Hematopoietic multipotent progenitor cell treated with erythropoietin and hydrocortisone succinate and interleukin-3 and kit ligand, for 8 days (in vitro differentiated cells): Measurements from ENCODE around the gene CRAMP1.
"Not testable (repeated sequence)": the region's sequence is repeated elsewhere in the genome, so short reads cannot be mapped to it uniquely, and the experiment has no call there.

Experiments
- DNase-seq: peaks from one replicate; pipeline ENCODE4 v3.0.0-alpha.2; 2015

CRAMP1 gene

DNA sequence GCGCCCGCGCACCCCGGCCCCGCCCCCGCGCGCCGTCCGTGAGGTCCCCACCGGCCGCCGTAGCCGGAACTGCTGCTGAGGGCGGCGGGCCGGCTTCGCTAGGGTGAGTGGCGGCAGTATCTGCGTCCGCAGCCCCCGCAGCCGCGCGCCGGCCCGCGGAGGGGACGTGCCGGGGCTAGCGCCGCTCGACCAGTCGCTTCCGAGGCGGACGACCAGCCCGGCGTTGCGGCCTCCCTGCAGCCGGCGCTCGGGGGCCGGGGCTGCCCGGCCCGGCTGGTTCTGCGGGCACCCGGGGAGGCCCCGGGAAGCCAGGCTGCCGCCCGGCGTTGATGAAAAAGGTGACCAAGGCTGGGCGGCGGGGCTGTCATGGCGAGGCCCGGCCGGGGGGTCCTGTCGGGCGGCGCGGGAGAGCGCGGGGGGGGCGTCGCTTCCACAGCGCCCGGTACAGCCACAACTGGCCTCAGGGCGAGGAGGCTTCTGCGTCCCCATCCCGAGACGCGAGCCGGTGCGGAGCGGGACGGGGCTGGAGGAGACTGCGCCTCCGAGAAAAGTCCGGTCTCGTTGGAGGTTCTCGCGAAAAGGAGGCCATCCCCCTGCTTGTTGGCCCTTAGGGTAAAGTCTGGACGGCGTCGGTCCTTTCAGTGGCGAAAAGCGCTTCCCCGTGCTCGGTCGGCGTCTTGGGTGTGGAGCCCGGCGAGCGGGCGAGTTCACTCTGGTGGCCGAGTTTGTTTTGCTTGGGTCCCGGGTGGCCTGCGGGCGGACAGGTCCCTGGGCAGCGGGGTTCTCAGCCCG is at the start of gene CRAMP1:
CRAMP1 (plus strand) TSS at position 41 of the 792 bp plus-strand sequence. CDS start 2,280 bp downstream, outside the sequence.
- peak; percentile 11 for DNase-seq

DNA sequence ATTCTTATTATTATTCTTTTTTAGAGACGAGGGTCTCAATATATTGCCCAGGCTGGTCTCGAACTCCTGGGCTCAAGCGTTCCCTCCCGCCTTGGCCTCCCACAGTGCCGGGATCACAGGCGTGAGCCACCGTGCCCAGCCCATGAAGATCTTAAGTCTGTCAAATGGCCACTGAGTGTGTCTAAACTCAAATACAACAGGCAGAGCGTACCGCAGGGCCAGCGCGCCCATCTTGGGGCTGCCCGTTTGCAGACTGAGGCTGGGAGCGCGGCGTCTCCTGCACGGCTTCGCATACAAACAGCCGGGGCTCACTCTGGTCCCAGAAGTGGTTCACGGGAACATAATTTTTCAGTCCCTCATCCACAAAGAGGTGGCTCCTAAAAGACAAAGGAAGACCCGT is 48.4 kb upstream of the CRAMP1 start:
- no peak for DNase-seq

DNA sequence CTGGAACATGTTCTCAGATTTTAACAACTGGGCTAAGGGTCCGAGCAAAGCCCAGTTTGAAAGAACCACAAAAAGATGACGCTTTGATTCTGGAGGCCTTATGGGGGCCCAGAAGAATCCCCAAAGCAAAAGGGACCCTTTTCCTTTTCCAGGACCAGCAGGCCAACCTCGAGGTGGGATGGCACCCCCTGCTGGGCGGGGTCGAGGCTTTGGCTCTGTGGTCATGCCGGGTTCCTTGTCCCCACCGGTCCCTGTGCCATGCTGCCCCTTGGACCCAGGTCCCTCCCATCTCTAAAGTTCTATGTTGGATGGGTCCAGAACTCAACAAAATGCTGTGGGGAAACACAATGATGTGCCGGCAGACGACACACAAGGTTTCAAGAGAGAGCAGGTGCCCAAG is 47.8 kb upstream of the CRAMP1 start:
- peak; percentile 5 for DNase-seq

- DNase-seq: no peak
Measured at GRCh38 chr16:1565083-1565805, 46.9 kb upstream of the CRAMP1 start.

DNA sequence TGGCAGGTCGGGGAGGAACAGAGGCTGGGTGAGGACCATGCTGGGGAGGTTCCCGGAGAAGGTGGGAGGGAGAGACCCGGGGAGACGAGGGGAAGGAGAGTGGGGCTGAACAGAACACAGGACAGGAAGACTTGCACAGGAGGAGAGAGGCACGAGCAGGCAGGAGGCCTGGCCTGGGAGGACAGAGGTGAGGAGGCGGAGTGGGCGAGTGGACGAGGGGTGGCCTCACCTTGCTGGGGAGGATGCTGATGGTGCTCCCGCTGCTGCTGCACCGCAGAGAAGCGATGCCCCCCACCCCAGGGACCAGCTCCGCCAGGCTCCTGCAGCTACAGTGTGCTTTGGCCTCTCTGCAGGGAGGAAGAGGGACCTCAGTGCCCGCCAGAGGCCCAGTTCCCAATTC is 44.2 kb upstream of the CRAMP1 start:
- no peak for DNase-seq

- DNase-seq: peak; percentile 4
Measured at GRCh38 chr16:1571012-1571671, 41.0 kb upstream of the CRAMP1 start.

DNA sequence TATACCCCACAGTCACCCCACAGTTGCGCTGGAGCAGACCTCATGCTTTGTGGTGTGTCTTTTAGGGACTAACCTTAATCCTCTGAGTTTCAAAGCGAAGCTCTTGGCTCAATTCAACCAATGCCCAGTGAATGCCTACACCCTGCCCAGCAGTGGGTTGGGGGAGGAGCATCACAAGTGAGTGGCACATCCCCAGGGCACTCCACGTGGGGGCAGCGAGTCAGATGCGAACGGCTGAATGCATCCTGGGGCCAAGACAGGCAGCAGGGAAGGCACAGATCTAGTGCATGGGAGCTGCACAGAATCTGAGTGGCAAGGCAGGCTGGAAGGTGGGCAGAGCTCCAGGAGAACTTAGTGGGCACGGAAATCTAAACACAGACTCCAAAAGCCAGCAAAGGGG is 39.5 kb upstream of the CRAMP1 start:
- no peak for DNase-seq

- no peak for DNase-seq
Measured at GRCh38 chr16:1573301-1573700, 38.9 kb upstream of the CRAMP1 start.

DNA sequence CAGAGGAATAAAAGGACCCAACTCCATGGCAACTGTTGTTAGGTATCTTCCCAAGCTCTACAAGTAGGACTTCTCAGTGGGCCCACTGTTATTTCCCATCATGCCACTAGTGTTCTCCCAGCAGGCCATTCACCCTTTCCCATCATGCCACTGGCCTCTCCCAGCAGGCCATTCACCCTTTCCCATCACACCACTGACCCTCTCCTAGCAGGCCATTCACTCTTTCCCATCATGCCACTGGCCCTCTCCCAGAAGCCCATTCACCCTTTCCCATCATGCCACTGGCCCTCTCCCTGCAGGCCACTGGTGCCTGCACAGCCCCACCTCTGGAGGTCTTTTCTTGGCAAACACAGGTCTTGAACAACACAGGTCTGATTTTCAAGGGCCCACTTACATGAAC is 36.6 kb upstream of the CRAMP1 start:
- peak; percentile 33 for DNase-seq

DNA sequence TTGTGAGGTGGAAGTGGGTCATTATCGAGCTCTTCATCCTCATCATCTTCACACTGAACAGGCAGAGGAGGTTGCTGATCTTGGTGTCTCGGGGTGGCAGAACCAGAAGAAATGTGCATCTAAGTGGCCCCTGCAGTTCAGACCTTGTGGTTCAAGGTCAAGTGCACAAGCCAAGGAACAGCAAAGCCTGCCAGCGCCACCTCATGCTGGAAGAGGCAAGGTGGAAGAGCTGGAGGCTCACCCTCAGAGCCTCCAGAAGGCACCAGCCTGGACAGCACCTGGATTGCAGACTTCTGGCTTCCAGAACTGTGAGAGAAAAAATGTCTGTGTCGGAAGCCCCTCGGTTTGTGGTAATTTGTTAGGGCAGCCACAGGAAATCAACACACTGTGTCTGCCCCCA is 32.9 kb upstream of the CRAMP1 start:
- no peak for DNase-seq

DNA sequence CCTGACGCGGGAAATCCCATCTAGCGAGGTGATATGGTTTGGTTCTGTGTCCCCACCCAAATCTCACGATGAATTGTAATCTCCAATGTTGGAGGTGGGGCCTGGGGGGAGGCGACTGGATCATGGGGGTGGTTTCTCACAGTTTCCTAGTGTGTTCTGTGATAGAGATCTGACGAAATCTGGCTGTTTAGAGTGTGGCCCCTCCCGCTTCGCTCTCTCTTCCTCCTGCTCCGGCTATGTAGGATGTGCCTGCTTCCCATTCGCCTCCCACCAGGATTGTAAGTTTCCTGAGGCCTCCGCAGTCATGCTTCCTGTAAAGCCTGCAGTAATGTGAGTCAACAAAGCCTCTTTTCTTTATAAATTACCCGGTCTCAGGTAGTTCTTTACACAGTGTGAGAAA is 31.9 kb upstream of the CRAMP1 start:
- DNase-seq: no peak

DNA sequence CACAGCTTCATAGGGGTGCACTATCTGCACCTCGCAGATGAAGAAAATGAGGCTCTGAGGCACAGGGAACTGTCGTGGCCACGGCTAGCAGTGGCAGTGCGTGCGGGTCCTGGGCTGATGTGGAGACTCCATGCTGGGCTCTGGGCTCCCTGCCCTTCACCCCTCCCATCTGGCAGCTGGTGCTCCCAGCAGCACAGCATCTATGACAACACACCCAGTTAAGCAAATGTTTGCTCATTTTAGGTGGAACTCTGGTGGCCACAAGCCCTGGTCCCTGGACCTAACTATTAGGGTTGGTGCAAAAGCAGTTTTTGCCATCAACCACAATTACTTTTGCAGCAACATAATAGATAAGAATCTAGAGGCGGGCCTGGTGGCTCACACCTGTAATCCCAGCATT is 31.2 kb upstream of the CRAMP1 start:
- DNase-seq: no peak

DNA sequence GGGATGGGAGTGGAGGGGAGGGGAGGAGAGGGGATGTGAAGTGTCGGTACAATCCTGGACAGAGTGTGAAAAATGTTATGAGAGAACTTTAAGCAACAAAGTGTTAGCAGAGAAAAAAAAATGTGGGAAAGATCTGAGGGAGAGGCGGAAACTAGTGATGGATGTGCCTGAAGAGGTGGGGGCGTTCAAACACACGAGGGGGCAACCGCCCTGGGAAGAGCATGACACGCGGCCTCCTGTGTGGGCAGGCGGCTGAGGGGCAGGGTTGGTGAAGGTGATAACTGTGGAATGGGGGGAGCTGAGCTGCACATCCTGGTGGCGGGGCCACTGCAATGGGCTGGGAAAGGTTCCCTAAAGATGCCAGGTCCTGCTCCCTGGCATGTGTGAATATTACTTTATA is 30.4 kb upstream of the CRAMP1 start:
- DNase-seq: no peak

- DNase-seq: no peak
Measured at GRCh38 chr16:1583180-1583579, 29.0 kb upstream of the CRAMP1 start.

DNA sequence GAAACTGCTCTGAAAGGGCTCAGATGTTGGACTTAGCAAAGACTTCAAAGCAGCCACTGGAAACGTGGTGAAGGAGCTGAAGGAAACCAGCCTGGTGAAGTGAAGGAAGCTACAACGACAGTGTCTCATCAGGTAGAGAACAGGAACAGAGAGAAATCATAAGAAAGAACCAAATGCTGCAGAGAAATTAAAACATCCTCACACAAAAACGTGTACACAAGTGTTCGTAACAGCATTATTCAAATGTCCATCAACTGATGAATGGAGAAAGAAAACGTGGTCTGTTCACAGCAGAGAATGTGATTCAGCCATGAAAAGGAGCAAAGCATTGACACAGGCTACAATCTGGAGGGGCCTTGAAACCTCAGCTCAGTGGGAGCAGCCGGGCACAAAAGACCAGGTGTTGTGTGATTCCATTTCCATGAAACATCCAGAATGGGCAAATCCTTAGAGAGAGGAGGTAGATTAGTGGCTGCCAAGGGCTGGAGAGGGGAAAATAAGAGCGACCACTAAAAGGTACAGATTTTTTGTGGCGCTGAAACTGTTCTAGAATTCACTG is 27.2 kb upstream of the CRAMP1 start:
- no peak for DNase-seq

- DNase-seq: no peak
Measured at GRCh38 chr16:1590366-1590765, 21.8 kb upstream of the CRAMP1 start.

GRCh38 chr16:1590930-1591705 is 21.0 kb upstream of the CRAMP1 start:
- no peak for DNase-seq

DNA sequence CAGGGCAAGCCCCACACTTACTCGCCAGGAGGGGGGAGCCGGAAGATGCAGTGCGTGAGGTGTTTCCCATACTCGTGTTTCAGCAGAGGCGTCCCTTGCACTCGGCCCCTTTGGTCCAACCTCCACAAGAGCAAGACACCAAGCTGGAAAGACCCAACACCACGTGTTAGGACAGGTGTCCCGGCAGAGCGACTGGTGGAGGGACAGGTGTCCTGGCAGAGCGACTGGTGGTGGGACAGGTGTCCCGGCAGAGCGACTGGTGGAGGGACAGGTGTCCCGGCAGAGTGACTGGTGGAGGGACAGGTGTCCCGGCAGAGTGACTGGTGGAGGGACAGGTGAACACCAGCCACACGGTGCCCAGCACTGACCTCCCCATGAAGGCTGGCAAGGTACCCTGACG is 19.7 kb upstream of the CRAMP1 start:
- DNase-seq: no peak

- DNase-seq: not testable (repeated sequence)
Measured at GRCh38 chr16:1595511-1595910, 16.6 kb upstream of the CRAMP1 start.

DNA sequence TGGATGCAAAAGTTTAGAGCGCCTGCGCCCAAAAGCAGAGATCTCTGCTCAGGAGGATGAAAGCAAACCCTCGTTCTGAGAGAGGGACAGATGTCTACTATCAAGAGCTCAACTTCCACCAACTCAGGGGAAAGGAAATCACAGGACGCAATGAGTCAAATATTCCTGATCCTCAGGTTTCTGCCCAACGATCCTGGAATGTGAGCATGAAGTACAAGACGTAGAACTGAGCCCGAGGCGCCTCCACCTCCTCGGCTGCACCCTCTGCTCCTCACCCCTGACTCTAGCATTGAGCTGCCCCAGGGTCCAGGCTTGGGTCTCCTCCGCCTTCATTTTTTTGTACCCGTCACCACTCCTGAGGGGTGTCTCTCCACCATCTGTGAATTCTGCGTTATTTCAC is 15.6 kb upstream of the CRAMP1 start:
- DNase-seq: no peak

DNA sequence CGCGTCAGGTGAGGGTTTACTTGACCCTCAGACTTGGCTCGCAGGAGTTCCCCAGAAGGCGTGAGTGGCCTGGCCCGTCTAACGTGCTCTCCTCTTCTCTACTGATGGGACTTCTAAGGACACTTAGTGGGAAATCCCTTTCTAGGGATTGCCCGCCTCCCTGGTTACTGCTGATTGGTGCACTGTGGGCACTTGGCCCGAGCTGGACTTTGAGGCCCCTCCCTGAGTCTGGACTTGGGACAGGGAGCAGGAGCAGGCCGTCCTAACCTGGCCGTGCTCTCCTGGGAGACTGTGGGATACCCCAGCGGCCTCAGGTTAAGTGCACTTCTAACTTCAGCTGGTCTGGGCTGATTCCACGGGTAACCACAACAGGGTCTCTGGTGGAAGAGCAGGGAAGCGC is 15.0 kb upstream of the CRAMP1 start:
- no peak for DNase-seq

- DNase-seq: no peak
Measured at GRCh38 chr16:1601031-1601430, 11.1 kb upstream of the CRAMP1 start.

- DNase-seq: no peak
Measured at GRCh38 chr16:1601489-1601888, 10.7 kb upstream of the CRAMP1 start.
